Activated T-cell treated with anti-CD3 and anti-CD28 coated beads for 4 hours (primary cell): ENCODE measurements around the gene ATXN3.

ENCODE experiments used
- DNase-seq: peaks from one replicate; pipeline ENCODE4 v3.0.0-alpha.2; 2020

ATXN3 gene

GRCh38 chr14:92106143-92106926 lies at the start of gene ATXN3:
Gene ATXN3, minus strand, starts transcription at chr14:92106582. Its CDS starts 30 bp downstream, at chr14:92106552.
- peak; percentile 93 for DNase-seq

- DNase-seq: no peak
Observed at GRCh38 chr14:92154283-92154942, 48.0 kb upstream of the ATXN3 start.

- no peak for DNase-seq
Observed at GRCh38 chr14:92153581-92153980, 47.2 kb upstream of the ATXN3 start.

- DNase-seq: no peak
Observed at GRCh38 chr14:92144708-92145107, 38.3 kb upstream of the ATXN3 start.

GRCh38 chr14:92143962-92144361 lies 37.6 kb upstream of the ATXN3 start:
- no peak for DNase-seq

GRCh38 chr14:92143309-92143708 lies 36.9 kb upstream of the ATXN3 start:
- DNase-seq: no peak

- DNase-seq: no peak
Observed at GRCh38 chr14:92135269-92135668, 28.9 kb upstream of the ATXN3 start.

- DNase-seq: no peak
Observed at GRCh38 chr14:92134456-92134855, 28.1 kb upstream of the ATXN3 start.

GRCh38 chr14:92122761-92123160 lies 16.4 kb upstream of the ATXN3 start:
- DNase-seq: no peak

GRCh38 chr14:92122351-92122677 lies 15.9 kb upstream of the ATXN3 start:
- no peak for DNase-seq

- DNase-seq: peak; percentile 81
Observed at GRCh38 chr14:92121670-92122350, 15.4 kb upstream of the ATXN3 start, which contains the start of the genes CPSF2 and NDUFB1. Gene CPSF2, plus strand, starts transcription at chr14:92121969. Its CDS starts 9,016 bp downstream, at chr14:92130985. Gene NDUFB1, minus strand, starts transcription at chr14:92121706. Its CDS starts 4,069 bp downstream, at chr14:92117637.

- peak; percentile 20 for DNase-seq
Observed at GRCh38 chr14:92121207-92121669, 14.9 kb upstream of the ATXN3 start.

GRCh38 chr14:92109490-92109889 lies 3.1 kb upstream of the ATXN3 start:
- DNase-seq: no peak

- no peak for DNase-seq
Observed at GRCh38 chr14:92108345-92109254, 2.2 kb upstream of the ATXN3 start.

- no peak for DNase-seq
Observed at GRCh38 chr14:92105893-92106142, 564 bp downstream of the ATXN3 start.

- DNase-seq: no peak
Observed at GRCh38 chr14:92105073-92105892, 1.1 kb downstream of the ATXN3 start.

GRCh38 chr14:92103363-92103989 lies 2.9 kb downstream of the ATXN3 start:
- DNase-seq: no peak

GRCh38 chr14:92099802-92100201 lies 6.6 kb downstream of the ATXN3 start:
- DNase-seq: no peak

GRCh38 chr14:92093320-92093719 lies 13.1 kb downstream of the ATXN3 start:
- DNase-seq: no peak

- no peak for DNase-seq
Observed at GRCh38 chr14:92088494-92088893, 17.9 kb downstream of the ATXN3 start.

- DNase-seq: no peak
Observed at GRCh38 chr14:92074555-92074954, 31.8 kb downstream of the ATXN3 start.
